BLaER1 (cell line): ENCODE measurements around the gene TTC34.
A peak's percentile ranks its signal among the peaks of the same experiment; 100 is the strongest.

ENCODE experiments used
- H3K27ac ChIP-seq: shearing (Covaris generic); formaldehyde crosslinking; 2 replicates; pipeline ENCODE4 v1.8.1; 2022
- H3K27me3 ChIP-seq: shearing (Covaris generic); formaldehyde crosslinking; 2 replicates; pipeline ENCODE4 v1.8.1; 2022
- H3K36me3 ChIP-seq: shearing (Covaris generic); formaldehyde crosslinking; 2 replicates; pipeline ENCODE4 v1.8.1; 2022
- H3K4me1 ChIP-seq: shearing (Covaris generic); formaldehyde crosslinking; 2 replicates; pipeline ENCODE4 v1.8.1; 2022
- H3K4me2 ChIP-seq: shearing (Covaris generic); formaldehyde crosslinking; 2 replicates; pipeline ENCODE4 v1.8.1; 2022
- H3K4me3 ChIP-seq: shearing (Covaris generic); formaldehyde crosslinking; 2 replicates; pipeline ENCODE4 v1.8.1; 2022
- H3K9ac ChIP-seq: shearing (Covaris generic); formaldehyde crosslinking; 2 replicates; pipeline ENCODE4 v1.8.1; 2022
- H3K9me3 ChIP-seq: shearing (Covaris generic); formaldehyde crosslinking; 2 replicates; pipeline ENCODE4 v1.8.1; 2022
- H4K20me1 ChIP-seq: shearing (Covaris generic); formaldehyde crosslinking; 2 replicates; pipeline ENCODE4 v1.8.1; 2022
- Cebpa-rat ChIP-seq: shearing (Covaris generic); IDR thresholded peaks from 2 replicates; pipeline ENCODE4 v1.8.1; 2022

Gene TTC34

DNA sequence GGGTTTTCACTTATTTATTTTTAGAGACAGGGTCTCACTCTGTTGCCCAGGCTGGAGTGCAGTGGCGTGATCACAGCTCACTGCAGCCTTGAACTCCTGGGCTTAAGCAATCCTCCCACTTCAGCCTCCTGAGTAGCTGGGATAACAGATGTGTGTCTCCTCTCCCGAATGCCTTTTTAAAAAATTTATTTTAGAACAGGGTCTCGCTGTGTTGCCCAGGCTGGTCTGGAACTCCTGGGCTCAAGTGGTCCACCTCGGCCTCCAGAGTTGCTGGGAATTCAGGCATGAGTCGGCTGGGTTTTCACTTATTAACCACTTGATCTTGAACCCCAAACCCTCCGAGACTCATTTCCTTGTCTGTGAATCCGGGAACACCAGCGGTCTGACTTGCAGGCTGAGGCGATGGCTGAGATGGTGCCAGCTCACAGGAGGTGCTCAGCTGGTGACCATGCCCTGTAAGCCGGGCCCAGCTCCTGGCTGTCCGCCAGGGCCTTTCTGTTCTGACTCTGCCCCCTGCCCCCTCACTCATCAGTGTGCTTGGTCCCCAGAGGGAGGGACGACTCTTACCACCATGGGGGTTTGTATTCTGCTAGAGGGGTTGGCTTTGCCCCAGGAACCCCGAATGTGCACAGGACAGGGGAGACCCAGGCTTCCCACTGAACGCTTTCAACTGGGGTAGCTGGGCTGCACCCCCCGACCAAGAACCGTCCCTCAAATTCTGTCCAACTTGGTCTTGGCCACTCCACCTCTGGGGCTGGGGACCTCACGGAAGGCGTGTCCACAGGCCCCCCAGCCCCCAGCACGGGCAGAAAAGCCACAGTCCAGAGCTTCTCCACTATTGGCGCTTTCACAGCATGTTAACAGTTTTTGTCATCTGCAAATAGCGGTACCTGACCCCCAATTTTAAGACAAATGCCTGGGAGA, 191.2 kb downstream of the TTC34 start:
- peaks cover 24% of the 10 kb centered on the region for H3K9me3 ChIP-seq
- H3K4me2 ChIP-seq = peak overlapping the region; percentile 95
- no peak overlapping the region for H3K9ac ChIP-seq
- no peaks in the 10 kb centered on the region for H3K27me3 ChIP-seq
- no peak overlapping the region for H3K4me3 ChIP-seq
- H4K20me1 ChIP-seq = peaks cover 4% of the 10 kb centered on the region; the same call in 1 of the 2 replicates
- H3K36me3 ChIP-seq = no peaks in the 10 kb centered on the region
- H3K4me1 ChIP-seq = peaks cover 60% of the 10 kb centered on the region
- no peak for TF ChIP-seq Cebpa-rat
- no peak overlapping the region for H3K27ac ChIP-seq

DNA sequence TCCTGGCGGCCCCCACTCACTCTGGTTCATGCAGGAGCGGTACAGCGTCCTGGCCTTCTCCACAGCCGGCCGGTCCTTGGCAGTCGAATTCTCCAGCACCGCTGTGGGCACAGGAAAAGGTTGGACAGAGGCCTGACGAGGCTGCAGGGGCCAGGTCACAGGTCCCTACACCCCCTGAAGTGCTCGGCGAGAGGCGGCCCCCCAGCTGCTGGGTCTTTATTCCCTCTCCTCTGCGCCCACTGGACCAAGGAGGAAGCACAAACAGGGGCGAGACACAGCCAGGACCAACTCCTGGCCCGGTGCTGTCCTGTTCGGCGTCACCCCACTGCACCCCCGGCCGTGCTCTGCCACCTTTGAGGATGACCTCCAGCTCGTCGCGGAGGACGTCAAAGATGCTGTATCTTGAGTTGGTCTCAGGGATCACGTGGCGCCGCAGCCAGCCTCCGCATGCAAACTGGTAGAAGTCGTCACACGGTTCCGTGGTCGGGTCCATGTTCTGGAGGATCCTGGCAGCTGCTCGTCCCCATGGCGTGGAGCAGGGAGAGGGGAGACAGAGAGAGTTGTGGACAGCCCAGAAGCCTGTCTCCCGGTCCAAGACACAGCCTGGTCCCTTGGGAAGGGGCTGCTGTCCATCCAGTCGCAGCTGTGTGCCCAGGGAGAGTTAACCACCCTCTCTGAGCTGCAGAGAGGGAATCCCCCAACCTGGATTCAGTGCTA, 192.0 kb downstream of the TTC34 start:
- H3K27ac ChIP-seq = no peak overlapping the region
- no peaks in the 10 kb centered on the region for H3K36me3 ChIP-seq
- H3K9ac ChIP-seq = no peak overlapping the region
- peaks cover 4% of the 10 kb centered on the region; the same call in 1 of the 2 replicates for H4K20me1 ChIP-seq
- peaks cover 16% of the 10 kb centered on the region for H3K9me3 ChIP-seq
- TF ChIP-seq Cebpa-rat = no peak
- H3K4me3 ChIP-seq = no peak overlapping the region
- H3K4me1 ChIP-seq = peaks cover 68% of the 10 kb centered on the region
- H3K27me3 ChIP-seq = no peaks in the 10 kb centered on the region
- peak overlapping the region; percentile 95 for H3K4me2 ChIP-seq

DNA sequence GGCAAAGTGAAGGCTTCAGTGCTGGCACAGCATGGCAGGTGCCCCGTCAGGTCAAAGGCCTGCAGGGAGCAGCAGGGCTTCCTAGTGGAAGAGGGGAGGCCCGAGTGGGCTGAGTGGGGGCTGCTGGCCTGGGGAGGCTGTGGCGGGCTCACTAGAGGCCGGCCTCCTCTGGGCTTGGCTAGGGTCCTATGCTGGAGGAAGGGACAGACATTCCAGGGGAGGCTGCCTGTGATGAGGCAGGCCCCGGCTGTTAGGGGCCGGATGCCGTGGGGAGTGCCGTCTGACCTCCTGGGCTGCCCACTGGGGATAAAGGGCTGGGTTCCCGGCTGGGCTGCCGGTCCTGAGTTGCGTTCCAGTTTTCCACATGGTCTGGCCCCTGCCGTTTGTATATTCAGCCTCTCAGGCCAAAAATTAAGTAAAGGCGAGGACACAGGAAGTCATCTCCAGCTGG, 193.8 kb downstream of the TTC34 start:
- peaks cover 10% of the 10 kb centered on the region; the same call in 1 of the 2 replicates for H3K27me3 ChIP-seq
- H3K36me3 ChIP-seq = no peaks in the 10 kb centered on the region
- peaks cover 4% of the 10 kb centered on the region; the same call in 1 of the 2 replicates for H4K20me1 ChIP-seq
- no peak overlapping the region for H3K4me2 ChIP-seq
- no peaks in the 10 kb centered on the region for H3K9me3 ChIP-seq
- no peak overlapping the region for H3K27ac ChIP-seq
- H3K4me3 ChIP-seq = no peak overlapping the region
- H3K9ac ChIP-seq = no peak overlapping the region
- TF ChIP-seq Cebpa-rat = no peak
- peaks cover 83% of the 10 kb centered on the region for H3K4me1 ChIP-seq

DNA sequence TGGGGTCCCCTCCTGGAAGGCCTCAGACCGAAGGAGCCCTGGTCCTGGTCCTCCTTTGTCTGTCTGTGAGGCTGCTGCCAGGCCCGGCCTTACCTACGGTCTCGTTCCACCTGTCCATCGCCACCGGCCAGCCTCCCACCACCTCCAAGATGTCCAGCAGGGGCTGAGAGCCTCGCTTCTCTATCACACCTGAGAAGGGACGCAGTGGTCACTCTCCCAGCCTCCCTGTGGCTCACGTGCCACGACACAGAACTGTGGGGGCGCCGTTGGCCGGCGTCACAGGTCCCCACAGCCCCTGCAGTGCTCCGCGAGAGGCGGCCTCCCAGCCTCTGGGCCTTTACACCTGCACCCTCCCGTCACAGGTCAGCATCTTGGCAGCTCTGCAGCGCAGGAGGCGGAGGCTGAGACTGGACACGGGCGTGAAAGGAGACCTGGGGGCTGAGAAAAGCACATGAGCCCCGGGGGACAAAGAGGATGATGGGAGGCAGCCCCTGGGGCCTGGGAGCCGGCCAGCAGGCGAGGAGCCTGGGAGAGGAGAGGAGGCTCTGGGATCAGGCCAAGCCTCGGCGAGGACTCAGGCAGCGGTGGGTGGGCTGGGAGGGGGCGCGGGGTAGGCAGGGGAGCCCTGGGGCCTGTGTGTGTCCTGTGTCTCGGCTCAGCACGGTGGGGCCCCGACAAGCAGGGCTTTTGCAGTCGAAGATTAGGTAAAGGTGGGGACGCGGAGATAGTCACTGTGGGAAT, 194.4 kb downstream of the TTC34 start:
- no peak overlapping the region for H3K4me3 ChIP-seq

DNA sequence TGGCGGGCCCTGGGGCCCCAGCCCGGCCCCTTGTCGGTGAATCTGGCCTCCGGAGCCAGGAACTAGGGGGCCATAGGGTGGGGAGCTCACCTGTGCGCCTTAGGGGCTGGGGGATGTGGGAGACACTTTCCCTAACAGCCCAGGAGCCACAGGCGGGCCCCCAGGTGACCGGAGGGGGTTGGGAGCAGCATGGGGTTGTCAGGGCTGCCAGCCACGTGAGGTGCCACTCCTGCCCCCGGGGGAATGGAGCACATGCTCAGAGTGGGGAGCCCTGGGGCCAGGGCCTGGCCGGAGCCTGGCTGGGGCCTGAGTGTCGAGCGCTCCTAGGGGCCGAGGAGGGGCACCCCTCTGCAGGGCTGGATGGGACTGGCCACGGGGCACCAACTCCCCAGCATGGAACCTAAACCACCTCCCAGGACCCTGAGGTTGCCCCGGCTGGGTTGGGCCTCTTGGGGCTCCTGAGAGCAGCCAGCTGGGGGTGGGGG, 195.1 kb downstream of the TTC34 start:
- Histone ChIP-seq H3K4me3 (no peak overlapping the region), H3K27ac (peak overlapping the region; percentile 46; the same call in 1 of the 2 replicates), H3K27me3 (peaks cover 22% of the 10 kb centered on the region), H4K20me1 (peaks cover under 1% of the 10 kb centered on the region; the same call in 1 of the 2 replicates), H3K4me1 (peaks cover 82% of the 10 kb centered on the region), H3K9ac (0 out of 2 replicates have a peak overlapping the region, but pooled peaks have one; percentile 19), H3K9me3 (no peaks in the 10 kb centered on the region), H3K36me3 (no peaks in the 10 kb centered on the region), H3K4me2 (peak overlapping the region; percentile 91)
- TF ChIP-seq Cebpa-rat = no peak

More for the DNA sequence above, 194.4 kb downstream of the TTC34 start:
- Histone ChIP-seq H3K9ac (0 out of 2 replicates have a peak overlapping the region, but pooled peaks have one; percentile 19), H3K9me3 (no peaks in the 10 kb centered on the region), H4K20me1 (peaks cover 4% of the 10 kb centered on the region; the same call in 1 of the 2 replicates), H3K27me3 (peaks cover 16% of the 10 kb centered on the region; the same call in 1 of the 2 replicates), H3K4me2 (peak overlapping the region; percentile 91), H3K36me3 (no peaks in the 10 kb centered on the region), H3K27ac (peak overlapping the region; percentile 46; the same call in 1 of the 2 replicates), H3K4me1 (peaks cover 83% of the 10 kb centered on the region)
- no peak for TF ChIP-seq Cebpa-rat

DNA sequence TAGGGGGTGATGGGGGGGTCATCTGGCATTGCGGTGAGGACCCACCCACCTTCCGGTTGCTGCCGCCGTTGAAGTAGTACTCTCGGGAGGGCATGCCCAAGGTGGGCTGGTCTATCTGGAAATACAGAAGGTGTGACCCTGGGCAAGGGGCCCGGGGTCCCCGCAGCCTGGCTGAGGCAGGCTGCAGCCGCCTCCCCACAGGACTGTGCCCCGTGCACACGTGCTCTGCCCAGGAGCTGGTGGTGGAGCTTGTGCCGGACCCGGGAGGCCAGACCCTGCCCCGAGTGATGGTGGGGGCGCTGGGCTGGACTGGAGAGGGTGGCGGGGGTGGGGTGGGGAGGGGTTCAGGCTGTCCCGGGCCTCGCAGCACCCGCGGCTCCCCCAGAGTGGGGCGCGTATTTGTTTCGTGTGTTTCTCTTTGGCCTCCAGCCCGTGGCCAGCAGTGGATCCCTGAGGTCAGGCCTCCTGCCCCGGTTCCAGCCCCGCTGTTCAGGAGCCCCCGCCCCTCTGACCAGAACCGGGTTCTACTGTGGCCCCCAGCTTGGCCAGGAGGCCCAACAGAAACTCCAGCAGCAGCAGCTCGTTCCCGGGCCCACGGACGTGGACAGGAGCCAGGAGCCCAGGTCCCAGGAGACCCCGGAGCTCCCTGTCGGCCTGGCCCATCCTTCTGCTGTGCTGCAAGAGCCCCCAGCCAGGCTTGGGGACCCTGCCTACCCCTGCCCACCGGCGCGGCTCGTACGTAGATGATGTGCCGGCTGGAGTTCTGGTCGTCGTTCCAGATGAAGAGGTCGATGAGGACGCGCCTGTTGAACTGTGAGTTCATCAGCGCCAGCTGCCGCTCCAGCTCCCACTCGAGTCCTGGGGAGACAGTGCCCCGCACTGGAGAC, 195.7 kb downstream of the TTC34 start:
- no peak for TF ChIP-seq Cebpa-rat
- H3K9me3 ChIP-seq = no peaks in the 10 kb centered on the region
- 0 out of 2 replicates have a peak overlapping the region, but pooled peaks have one; percentile 19 for H3K9ac ChIP-seq
- H3K27ac ChIP-seq = peak overlapping the region; percentile 46; the same call in 1 of the 2 replicates
- H3K27me3 ChIP-seq = peaks cover 24% of the 10 kb centered on the region
- H3K4me3 ChIP-seq = 0 out of 2 replicates have a peak overlapping the region, but pooled peaks have one; percentile 0
- no peaks in the 10 kb centered on the region for H4K20me1 ChIP-seq
- H3K36me3 ChIP-seq = no peaks in the 10 kb centered on the region
- H3K4me2 ChIP-seq = peak overlapping the region; percentile 91
- H3K4me1 ChIP-seq = peaks cover 76% of the 10 kb centered on the region

DNA sequence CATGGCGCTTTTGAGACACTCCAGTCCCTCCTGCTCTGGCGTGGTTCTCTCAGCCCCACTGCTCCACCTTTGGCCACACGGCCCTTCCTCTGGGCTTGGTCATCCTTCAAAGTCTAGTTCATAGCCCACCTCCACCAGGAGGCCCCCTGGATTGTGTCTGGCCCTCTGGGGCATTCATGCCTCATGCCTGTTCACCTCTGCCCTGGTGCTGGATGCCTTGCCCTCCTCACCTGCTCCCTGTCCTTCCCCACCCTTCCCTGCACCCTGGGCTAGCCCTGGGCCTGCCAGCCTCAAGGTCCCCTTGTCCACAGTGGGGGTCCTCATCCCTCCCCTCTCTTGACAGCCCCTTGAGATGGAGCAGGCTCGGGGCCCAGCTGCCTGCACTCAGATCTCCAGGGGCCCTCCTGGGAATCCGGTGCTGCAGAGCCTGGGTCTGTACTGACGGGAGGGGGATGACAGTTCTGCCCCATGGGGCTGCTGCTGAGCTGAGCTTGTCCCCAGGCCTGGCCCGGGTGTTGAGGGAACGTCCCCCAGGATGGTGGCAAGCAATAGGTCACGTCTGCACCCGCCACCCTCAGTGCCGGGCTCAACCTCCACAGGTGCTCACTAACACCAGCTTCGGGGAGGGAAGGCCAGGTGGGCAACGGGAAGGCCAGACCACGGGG, 196.5 kb downstream of the TTC34 start:
- H3K36me3 ChIP-seq = no peaks in the 10 kb centered on the region
- peak overlapping the region; percentile 91 for H3K4me2 ChIP-seq
- no peak overlapping the region for H3K9ac ChIP-seq
- peaks cover 30% of the 10 kb centered on the region for H3K27me3 ChIP-seq
- no peaks in the 10 kb centered on the region for H3K9me3 ChIP-seq
- 0 out of 2 replicates have a peak overlapping the region, but pooled peaks have one; percentile 2 for H3K27ac ChIP-seq
- H4K20me1 ChIP-seq = no peaks in the 10 kb centered on the region
- TF ChIP-seq Cebpa-rat = no peak
- peaks cover 68% of the 10 kb centered on the region for H3K4me1 ChIP-seq
- H3K4me3 ChIP-seq = peak overlapping the region; percentile 0; the same call in 1 of the 2 replicates
